A673 (cell line): ENCODE data around the gene ZNF827. TPM values are rescaled to one million over a fixed set of nuclear protein-coding genes. Genes with fewer than 3 reads are reported as not detected.
A peak's percentile ranks its signal among the peaks of the same experiment; 100 is the strongest.

Experiments used
- BruUV-seq: library from RNA; stranded (reverse); fragments of 400-500 nt; replicated peaks from 2 replicates; lab custom pipeline; 2021; lab: Mats Ljungman, UMichigan
- CTCF ChIA-PET: fragments of 300-600 bp; sonication (Branson Sonifier 250); formaldehyde crosslinking; loops from one replicate; lab custom pipeline; 2022; ENCODE audit warnings: antibody characterized with exemption; lab: Charles Lee
- POLR2A ChIA-PET: fragments of 300-600 bp; sonication (Branson Sonifier 250); formaldehyde crosslinking; loops from one replicate; lab custom pipeline; 2022; ENCODE audit warnings: antibody characterized with exemption; ENCODE audit not compliant: low non-redundant PET; lab: Charles Lee
- DNase-seq: peaks from one replicate; pipeline ENCODE4 v3.0.0-alpha.2; 2015; ENCODE audit warnings: low spot score
- H3K27ac ChIP-seq: fragments of 200-600 bp; sonication (generic); 2 replicates; pipeline ENCODE4 v1.5.1; 2016; ENCODE audit warnings: mixed run types, low read depth, mild to moderate bottlenecking, mixed read lengths, antibody characterized with exemption, low read length; ENCODE audit not compliant: poor library complexity, severe bottlenecking
- H3K27me3 ChIP-seq: fragments of 200-600 bp; sonication (generic); replicated peaks from 2 replicates; pipeline ENCODE4 v1.6.1; 2017; ENCODE audit warnings: mixed run types, low read depth, mild to moderate bottlenecking, mixed read lengths, antibody characterized with exemption, low read length; ENCODE audit not compliant: insufficient read depth, poor library complexity
- H3K36me3 ChIP-seq: fragments of 200-600 bp; sonication (generic); 2 replicates; pipeline ENCODE4 v1.6.1; 2016; ENCODE audit warnings: mixed run types, mild to moderate bottlenecking, mixed read lengths, antibody characterized with exemption, low read length; ENCODE audit not compliant: insufficient read depth, poor library complexity, severe bottlenecking
- H3K4me1 ChIP-seq: fragments of 200-600 bp; sonication (generic); 2 replicates; pipeline ENCODE4 v1.6.1; 2017; ENCODE audit warnings: mixed run types, mild to moderate bottlenecking, mixed read lengths, antibody characterized with exemption, low read length; ENCODE audit not compliant: insufficient read depth, poor library complexity, severe bottlenecking
- H3K4me3 ChIP-seq: fragments of 200-600 bp; sonication (generic); 2 replicates; pipeline ENCODE4 v1.5.1; 2016; ENCODE audit warnings: low read depth, mixed run types, mild to moderate bottlenecking, mixed read lengths, low read length; ENCODE audit not compliant: poor library complexity, severe bottlenecking
- H3K9me3 ChIP-seq: fragments of 200-600 bp; sonication (generic); 2 replicates; pipeline ENCODE4 v1.6.1; 2016; ENCODE audit warnings: mixed run types, low read depth, mild to moderate bottlenecking, mixed read lengths, antibody characterized with exemption, low read length; ENCODE audit not compliant: poor library complexity, severe bottlenecking
- CTCF ChIP-seq: fragments of 300-800, 200-600 bp; sonication (generic); conservative IDR thresholded peaks from 2 replicates; pipeline ENCODE4 v1.5.1; 2017; ENCODE audit warnings: low read depth, mild to moderate bottlenecking, antibody characterized with exemption, low read length, moderate library complexity, mixed read lengths
- EZH2 ChIP-seq: fragments of 200-600 bp; sonication (generic); IDR thresholded peaks from 2 replicates; pipeline ENCODE4 v1.6.1; 2017; ENCODE audit warnings: borderline replicate concordance, low read depth, mild to moderate bottlenecking, mixed read lengths, antibody characterized with exemption, low read length; ENCODE audit not compliant: poor library complexity, severe bottlenecking
- intact Hi-C: fragments of 100-400 bp; cut with micrococcal nuclease; formaldehyde crosslinking; loops from one replicate; pipeline ENCODE4 v1.10.0; 2022; ENCODE audit not compliant: unreplicated experiment
- total RNA-seq: library from RNA; stranded (reverse); gene quantifications from 2 replicates; pipeline ENCODE4 v1.2.3, GENCODE V29; 2021

The ZNF827 gene
- total RNA-seq, 1 experiment from 2014 or later: 20.0 TPM

- intact Hi-C loops: no loop called here
- Histone ChIP-seq H3K36me3 (no peaks in the 10 kb centered on the region), H3K4me1 (no peaks in the 10 kb centered on the region), H3K9me3 (no peaks in the 10 kb centered on the region), H3K4me3 (no peak overlapping the region), H3K27me3 (no peaks in the 10 kb centered on the region), H3K27ac (no peak overlapping the region)
- BruUV-seq: no TSS peak
- TF ChIP-seq EZH2 (no peak), CTCF (no peak)
- POLR2A ChIA-PET: no interaction called here
- CTCF ChIA-PET: no interaction called here
- peak; percentile 12 for DNase-seq
Measured at GRCh38 chr4:145722561-145722960, 216.1 kb downstream of the ZNF827 start.

- DNase-seq: no peak
- H3K27ac ChIP-seq: no peak overlapping the region
- BruUV-seq: no TSS peak
- no peaks in the 10 kb centered on the region for H3K27me3 ChIP-seq
- intact Hi-C loops: no loop called here
- ChIA-PET CTCF (no interaction called here), POLR2A (no interaction called here)
- no peak overlapping the region for H3K4me3 ChIP-seq
- TF ChIP-seq CTCF: no peak
- no peak for TF ChIP-seq EZH2
- H3K9me3 ChIP-seq: no peaks in the 10 kb centered on the region
- no peaks in the 10 kb centered on the region for H3K4me1 ChIP-seq
- H3K36me3 ChIP-seq: no peaks in the 10 kb centered on the region
Measured at GRCh38 chr4:145720656-145721055, 218.0 kb downstream of the ZNF827 start.

GRCh38 chr4:145719752-145720624, 218.6 kb downstream of the ZNF827 start:
- Histone ChIP-seq H3K4me1 (no peaks in the 10 kb centered on the region), H3K27ac (no peak overlapping the region), H3K9me3 (no peaks in the 10 kb centered on the region), H3K27me3 (no peaks in the 10 kb centered on the region), H3K4me3 (no peak overlapping the region), H3K36me3 (no peaks in the 10 kb centered on the region)
- intact Hi-C loops: no loop called here
- TF ChIP-seq EZH2: no peak
- no peak for TF ChIP-seq CTCF
- no peak for DNase-seq
- ChIA-PET POLR2A (no interaction called here), CTCF (no interaction called here)
- BruUV-seq: no TSS peak
